ENCODE measurements around the gene ANTXR1.

- TF ChIP-seq, protein P1, sequence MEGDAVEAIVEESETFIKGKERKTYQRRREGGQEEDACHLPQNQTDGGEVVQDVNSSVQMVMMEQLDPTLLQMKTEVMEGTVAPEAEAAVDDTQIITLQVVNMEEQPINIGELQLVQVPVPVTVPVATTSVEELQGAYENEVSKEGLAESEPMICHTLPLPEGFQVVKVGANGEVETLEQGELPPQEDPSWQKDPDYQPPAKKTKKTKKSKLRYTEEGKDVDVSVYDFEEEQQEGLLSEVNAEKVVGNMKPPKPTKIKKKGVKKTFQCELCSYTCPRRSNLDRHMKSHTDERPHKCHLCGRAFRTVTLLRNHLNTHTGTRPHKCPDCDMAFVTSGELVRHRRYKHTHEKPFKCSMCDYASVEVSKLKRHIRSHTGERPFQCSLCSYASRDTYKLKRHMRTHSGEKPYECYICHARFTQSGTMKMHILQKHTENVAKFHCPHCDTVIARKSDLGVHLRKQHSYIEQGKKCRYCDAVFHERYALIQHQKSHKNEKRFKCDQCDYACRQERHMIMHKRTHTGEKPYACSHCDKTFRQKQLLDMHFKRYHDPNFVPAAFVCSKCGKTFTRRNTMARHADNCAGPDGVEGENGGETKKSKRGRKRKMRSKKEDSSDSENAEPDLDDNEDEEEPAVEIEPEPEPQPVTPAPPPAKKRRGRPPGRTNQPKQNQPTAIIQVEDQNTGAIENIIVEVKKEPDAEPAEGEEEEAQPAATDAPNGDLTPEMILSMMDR (optimal IDR thresholded peaks at IDR 0.05 in 1 of 3, IDR thresholded peaks at IDR 0.05 in 1 of 3, conservative IDR thresholded peaks at IDR 0.05 in 1 of 3; ENCODE audit: extremely low read depth in 1 of 3, insufficient read depth in 2 of 3, low read length in 3 of 3) = no peak
- no peak for TF ChIP-seq EZH2 (IDR thresholded peaks at IDR 0.05; ENCODE audit: low read length)
These were observed 77.0 kb downstream of the ANTXR1 start for GRCh38 chr2:69089998-69090397.

Data from keratinocyte (primary cell).